ENCODE results near the gene NKTR. TPM values are rescaled to one million over a fixed set of nuclear protein-coding genes. Genes with fewer than 3 reads are reported as not detected.

The NKTR gene
- total RNA-seq, 1 experiment from 2014 or later = 89.3 TPM

GRCh38 chr3:42674146-42674545 is 73.7 kb downstream of the NKTR start:
- ATAC-seq = no peak
- ChIA-PET CTCF (no interaction called here), POLR2A (no interaction called here)

DNA sequence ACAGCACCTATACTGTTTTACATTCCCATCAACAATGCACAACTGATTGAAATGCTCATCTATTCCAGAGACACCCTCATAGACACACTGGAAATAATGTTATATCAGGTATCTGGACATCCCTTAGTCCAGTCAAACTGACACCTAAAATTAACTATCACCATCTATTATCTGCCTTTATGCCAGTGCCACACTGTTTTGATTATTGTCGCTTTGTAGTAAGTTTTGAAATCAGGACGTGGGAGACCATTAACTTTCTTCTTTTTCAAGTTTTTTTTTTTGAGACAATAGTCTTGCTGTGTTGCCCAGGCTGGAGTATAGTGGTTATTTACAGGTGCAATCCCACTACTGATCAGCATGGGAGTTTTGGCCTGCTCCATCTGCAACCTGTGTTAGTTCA is 75.4 kb downstream of the NKTR start:
- DNase-seq (ENCODE audit: low spot score) (no peak), ATAC-seq (no peak)
- peaks cover 7% of the 10 kb centered on the region; the same call in 1 of the 2 replicates for H3K27me3 Mint-ChIP-seq (ENCODE audit: low read depth)
- no peak overlapping the region for H3K27ac Mint-ChIP-seq
- no peaks in the 10 kb centered on the region for H3K36me3 Mint-ChIP-seq
- CTCF ChIA-PET = no interaction called here
- H3K4me3 Mint-ChIP-seq = no peak overlapping the region
- H3K9me3 Mint-ChIP-seq = peaks cover 20% of the 10 kb centered on the region
- POLR2A ChIA-PET = no interaction called here
- H3K4me1 Mint-ChIP-seq = no peaks in the 10 kb centered on the region
- TF ChIP-seq, protein P1, sequence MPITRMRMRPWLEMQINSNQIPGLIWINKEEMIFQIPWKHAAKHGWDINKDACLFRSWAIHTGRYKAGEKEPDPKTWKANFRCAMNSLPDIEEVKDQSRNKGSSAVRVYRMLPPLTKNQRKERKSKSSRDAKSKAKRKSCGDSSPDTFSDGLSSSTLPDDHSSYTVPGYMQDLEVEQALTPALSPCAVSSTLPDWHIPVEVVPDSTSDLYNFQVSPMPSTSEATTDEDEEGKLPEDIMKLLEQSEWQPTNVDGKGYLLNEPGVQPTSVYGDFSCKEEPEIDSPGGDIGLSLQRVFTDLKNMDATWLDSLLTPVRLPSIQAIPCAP (CRISPR knock-in tag; IDR thresholded peaks at IDR 0.05) = no peak
- TF ChIP-seq FOXK1 (CRISPR knock-in tag; IDR thresholded peaks at IDR 0.05) = no peak
- TF ChIP-seq ZNF263 (CRISPR knock-in tag; IDR thresholded peaks at IDR 0.05; ENCODE audit: low read depth) = no peak
- TF ChIP-seq ZNF121 (CRISPR knock-in tag; IDR thresholded peaks at IDR 0.05) = no peak
- no peak for TF ChIP-seq GABPB1 (CRISPR knock-in tag; IDR thresholded peaks at IDR 0.05)
- TF ChIP-seq ZNF671 (CRISPR knock-in tag; IDR thresholded peaks at IDR 0.05) = no peak
- TF ChIP-seq ZNF416 (CRISPR knock-in tag; IDR thresholded peaks at IDR 0.05) = no peak
- TF ChIP-seq KAT7 (CRISPR knock-in tag; IDR thresholded peaks at IDR 0.05; ENCODE audit: borderline replicate concordance) = no peak
- TF ChIP-seq, protein P2, sequence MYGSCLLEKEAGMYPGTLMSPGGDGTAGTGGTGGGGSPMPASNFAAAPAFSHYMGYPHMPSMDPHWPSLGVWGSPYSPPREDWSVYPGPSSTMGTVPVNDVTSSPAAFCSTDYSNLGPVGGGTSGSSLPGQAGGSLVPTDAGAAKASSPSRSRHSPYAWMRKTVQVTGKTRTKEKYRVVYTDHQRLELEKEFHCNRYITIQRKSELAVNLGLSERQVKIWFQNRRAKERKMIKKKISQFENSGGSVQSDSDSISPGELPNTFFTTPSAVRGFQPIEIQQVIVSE (CRISPR knock-in tag; IDR thresholded peaks at IDR 0.05; ENCODE audit: borderline replicate concordance) = no peak
- TF ChIP-seq CREM (CRISPR knock-in tag; IDR thresholded peaks at IDR 0.05) = no peak
- TF ChIP-seq NR1H2 (CRISPR knock-in tag; IDR thresholded peaks at IDR 0.05) = no peak
- no peak for TF ChIP-seq AR (CRISPR knock-in tag; IDR thresholded peaks at IDR 0.05)
- TF ChIP-seq, protein P3, sequence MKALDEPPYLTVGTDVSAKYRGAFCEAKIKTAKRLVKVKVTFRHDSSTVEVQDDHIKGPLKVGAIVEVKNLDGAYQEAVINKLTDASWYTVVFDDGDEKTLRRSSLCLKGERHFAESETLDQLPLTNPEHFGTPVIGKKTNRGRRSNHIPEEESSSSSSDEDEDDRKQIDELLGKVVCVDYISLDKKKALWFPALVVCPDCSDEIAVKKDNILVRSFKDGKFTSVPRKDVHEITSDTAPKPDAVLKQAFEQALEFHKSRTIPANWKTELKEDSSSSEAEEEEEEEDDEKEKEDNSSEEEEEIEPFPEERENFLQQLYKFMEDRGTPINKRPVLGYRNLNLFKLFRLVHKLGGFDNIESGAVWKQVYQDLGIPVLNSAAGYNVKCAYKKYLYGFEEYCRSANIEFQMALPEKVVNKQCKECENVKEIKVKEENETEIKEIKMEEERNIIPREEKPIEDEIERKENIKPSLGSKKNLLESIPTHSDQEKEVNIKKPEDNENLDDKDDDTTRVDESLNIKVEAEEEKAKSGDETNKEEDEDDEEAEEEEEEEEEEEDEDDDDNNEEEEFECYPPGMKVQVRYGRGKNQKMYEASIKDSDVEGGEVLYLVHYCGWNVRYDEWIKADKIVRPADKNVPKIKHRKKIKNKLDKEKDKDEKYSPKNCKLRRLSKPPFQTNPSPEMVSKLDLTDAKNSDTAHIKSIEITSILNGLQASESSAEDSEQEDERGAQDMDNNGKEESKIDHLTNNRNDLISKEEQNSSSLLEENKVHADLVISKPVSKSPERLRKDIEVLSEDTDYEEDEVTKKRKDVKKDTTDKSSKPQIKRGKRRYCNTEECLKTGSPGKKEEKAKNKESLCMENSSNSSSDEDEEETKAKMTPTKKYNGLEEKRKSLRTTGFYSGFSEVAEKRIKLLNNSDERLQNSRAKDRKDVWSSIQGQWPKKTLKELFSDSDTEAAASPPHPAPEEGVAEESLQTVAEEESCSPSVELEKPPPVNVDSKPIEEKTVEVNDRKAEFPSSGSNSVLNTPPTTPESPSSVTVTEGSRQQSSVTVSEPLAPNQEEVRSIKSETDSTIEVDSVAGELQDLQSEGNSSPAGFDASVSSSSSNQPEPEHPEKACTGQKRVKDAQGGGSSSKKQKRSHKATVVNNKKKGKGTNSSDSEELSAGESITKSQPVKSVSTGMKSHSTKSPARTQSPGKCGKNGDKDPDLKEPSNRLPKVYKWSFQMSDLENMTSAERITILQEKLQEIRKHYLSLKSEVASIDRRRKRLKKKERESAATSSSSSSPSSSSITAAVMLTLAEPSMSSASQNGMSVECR (CRISPR knock-in tag; IDR thresholded peaks at IDR 0.05; ENCODE audit: borderline replicate concordance) = no peak
- TF ChIP-seq ETV6 (CRISPR knock-in tag; IDR thresholded peaks at IDR 0.05) = no peak
- TF ChIP-seq ELF4 (CRISPR knock-in tag; IDR thresholded peaks at IDR 0.05; ENCODE audit: low read depth) = no peak
- no peak for TF ChIP-seq ZNF396 (CRISPR knock-in tag; IDR thresholded peaks at IDR 0.05; ENCODE audit: borderline replicate concordance)
- TF ChIP-seq GTF2I (CRISPR knock-in tag; conservative IDR thresholded peaks at IDR 0.05) = no peak

More at GRCh38 chr3:42674146-42674545, 73.7 kb downstream of the NKTR start:
- no peaks in the 10 kb centered on the region for H3K36me3 Mint-ChIP-seq
- no peak for DNase-seq (ENCODE audit: low spot score)
- no peak overlapping the region for H3K27ac Mint-ChIP-seq
- H3K4me3 Mint-ChIP-seq = no peak overlapping the region
- H3K27me3 Mint-ChIP-seq (ENCODE audit: low read depth) = peaks cover 7% of the 10 kb centered on the region; the same call in 1 of the 2 replicates
- peaks cover 21% of the 10 kb centered on the region for H3K9me3 Mint-ChIP-seq
- TF ChIP-seq ZNF232 (CRISPR knock-in tag; IDR thresholded peaks at IDR 0.05) (no peak), GABPB1 (CRISPR knock-in tag; IDR thresholded peaks at IDR 0.05) (no peak), MAX (CRISPR knock-in tag; IDR thresholded peaks at IDR 0.05) (no peak), NR1H2 (CRISPR knock-in tag; IDR thresholded peaks at IDR 0.05) (no peak), ETV6 (CRISPR knock-in tag; IDR thresholded peaks at IDR 0.05) (no peak), FOXP4 (CRISPR knock-in tag; IDR thresholded peaks at IDR 0.05) (no peak), ZNF396 (CRISPR knock-in tag; IDR thresholded peaks at IDR 0.05; ENCODE audit: borderline replicate concordance) (no peak), ATF1 (CRISPR knock-in tag; IDR thresholded peaks at IDR 0.05) (no peak), ZNF121 (CRISPR knock-in tag; IDR thresholded peaks at IDR 0.05) (no peak)
- TF ChIP-seq, protein P4, sequence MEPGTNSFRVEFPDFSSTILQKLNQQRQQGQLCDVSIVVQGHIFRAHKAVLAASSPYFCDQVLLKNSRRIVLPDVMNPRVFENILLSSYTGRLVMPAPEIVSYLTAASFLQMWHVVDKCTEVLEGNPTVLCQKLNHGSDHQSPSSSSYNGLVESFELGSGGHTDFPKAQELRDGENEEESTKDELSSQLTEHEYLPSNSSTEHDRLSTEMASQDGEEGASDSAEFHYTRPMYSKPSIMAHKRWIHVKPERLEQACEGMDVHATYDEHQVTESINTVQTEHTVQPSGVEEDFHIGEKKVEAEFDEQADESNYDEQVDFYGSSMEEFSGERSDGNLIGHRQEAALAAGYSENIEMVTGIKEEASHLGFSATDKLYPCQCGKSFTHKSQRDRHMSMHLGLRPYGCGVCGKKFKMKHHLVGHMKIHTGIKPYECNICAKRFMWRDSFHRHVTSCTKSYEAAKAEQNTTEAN (CRISPR knock-in tag; IDR thresholded peaks at IDR 0.05) = no peak
- no peaks in the 10 kb centered on the region for H3K4me1 Mint-ChIP-seq
